Neural progenitor cell (in vitro differentiated cells): ENCODE results near the gene YKT6. TPM values are rescaled to one million over a fixed set of nuclear protein-coding genes. Genes with fewer than 3 reads are reported as not detected.

Experiments used
- DNase-seq: peaks from one replicate; pipeline ENCODE4 v3.0.0-alpha.2; 2016; ENCODE audit warnings: low spot score
- H2AFZ ChIP-seq: fragments of 200-600 bp; sonication (generic); replicated peaks from 2 replicates; pipeline ENCODE4 v1.6.1; 2016; ENCODE audit warnings: antibody characterized with exemption
- H3F3A ChIP-seq: fragments of 200-600 bp; sonication (generic); 2 replicates; pipeline ENCODE4 v1.6.1; 2016; ENCODE audit warnings: antibody characterized with exemption, low read depth
- H3K27ac ChIP-seq: fragments of 200-600 bp; sonication (generic); 2 replicates; pipeline ENCODE4 v1.5.1; 2016; ENCODE audit warnings: mild to moderate bottlenecking
- H3K27me3 ChIP-seq: fragments of 200-600 bp; sonication (generic); 2 replicates; pipeline ENCODE4 v1.6.1; 2016; ENCODE audit warnings: mild to moderate bottlenecking, moderate library complexity
- H3K36me3 ChIP-seq: fragments of 200-600 bp; sonication (generic); 2 replicates; pipeline ENCODE4 v1.5.1; 2016
- H3K4me1 ChIP-seq: fragments of 200-600 bp; sonication (generic); 2 replicates; pipeline ENCODE4 v1.6.1; 2016; ENCODE audit warnings: mixed run types
- H3K4me2 ChIP-seq: fragments of 200-600 bp; sonication (generic); 2 replicates; pipeline ENCODE4 v1.6.1; 2016
- H3K4me3 ChIP-seq: fragments of 200-600 bp; sonication (generic); 2 replicates; pipeline ENCODE4 v1.5.1; 2016
- H3K79me2 ChIP-seq: fragments of 200-600 bp; sonication (generic); 2 replicates; pipeline ENCODE4 v1.6.1; 2016; ENCODE audit warnings: low read depth
- H3K9ac ChIP-seq: fragments of 200-600 bp; sonication (generic); 2 replicates; pipeline ENCODE4 v1.6.1; 2016
- H3K9me3 ChIP-seq: fragments of 200-600 bp; sonication (generic); 2 replicates; pipeline ENCODE4 v1.5.1; 2016; ENCODE audit warnings: low read depth
- H4K20me1 ChIP-seq: fragments of 200-600 bp; sonication (generic); 2 replicates; pipeline ENCODE4 v1.6.1; 2016; ENCODE audit warnings: low read depth
- H3K27ac Mint-ChIP-seq: 3 replicates; pipeline ENCODE4 v1.8.0; 2021; ENCODE audit warnings: mixed read lengths
- H3K27me3 Mint-ChIP-seq: 2 replicates; pipeline ENCODE4 v1.8.0; 2022; ENCODE audit warnings: low read depth, mild to moderate bottlenecking, inconsistent platforms, moderate library complexity, mixed read lengths; ENCODE audit not compliant: insufficient read depth
- H3K36me3 Mint-ChIP-seq: 3 replicates; pipeline ENCODE4 v1.8.0; 2021; ENCODE audit warnings: mixed read lengths
- H3K4me1 Mint-ChIP-seq: 3 replicates; pipeline ENCODE4 v1.8.0; 2021; ENCODE audit warnings: mixed read lengths
- H3K4me3 Mint-ChIP-seq: 3 replicates; pipeline ENCODE4 v1.8.0; 2021; ENCODE audit warnings: mild to moderate bottlenecking, moderate library complexity, mixed read lengths
- H3K9me3 Mint-ChIP-seq: 3 replicates; pipeline ENCODE4 v1.8.0; 2020; ENCODE audit warnings: mixed read lengths
- CTCF ChIP-seq: fragments of 200-600 bp; sonication (generic); IDR thresholded peaks from 2 replicates; pipeline ENCODE4 v1.5.1; 2017; ENCODE audit warnings: antibody characterized with exemption, mild to moderate bottlenecking
- EZH2 ChIP-seq: fragments of 200-600 bp; sonication (generic); IDR thresholded peaks from 2 replicates; pipeline ENCODE4 v1.6.1; 2017; ENCODE audit warnings: antibody characterized with exemption, mild to moderate bottlenecking, moderate library complexity
- EZH2phosphoT487 ChIP-seq: fragments of 200-600 bp; sonication (generic); IDR thresholded peaks from 2 replicates; pipeline ENCODE4 v1.6.1; 2017; ENCODE audit warnings: antibody characterized with exemption
- total RNA-seq: library from RNA; depleted of rRNA; stranded (reverse); fragments of >200 nt; gene quantifications from 2 replicates; pipeline ENCODE4 v1.2.3, GENCODE V29; 2015; ENCODE audit warnings: low replicate concordance

The YKT6 gene
- total RNA-seq, 1 donor from 2014 or later, result 43.8 TPM

- no peaks in the 10 kb centered on the region for H3K36me3 ChIP-seq
- no peak overlapping the region for H3K27ac ChIP-seq
- no peaks in the 10 kb centered on the region for H3K9me3 ChIP-seq
- Mint-ChIP-seq H3K27ac (no peak overlapping the region), H3K27me3 (peaks cover 3% of the 10 kb centered on the region), H3K9me3 (no peaks in the 10 kb centered on the region), H3K36me3 (peaks cover 21% of the 10 kb centered on the region), H3K4me3 (no peak overlapping the region), H3K4me1 (peaks cover 17% of the 10 kb centered on the region)
- H4K20me1 ChIP-seq, result no peaks in the 10 kb centered on the region
- peaks cover 17% of the 10 kb centered on the region for H3K4me1 ChIP-seq
- no peak for DNase-seq
- TF ChIP-seq CTCF (no peak), EZH2 (no peak), EZH2phosphoT487 (no peak)
- H3K9ac ChIP-seq, result no peak overlapping the region
- H3K4me3 ChIP-seq, result no peak overlapping the region
- H3K27me3 ChIP-seq, result no peaks in the 10 kb centered on the region
- H3K4me2 ChIP-seq, result no peak overlapping the region
- peaks cover 12% of the 10 kb centered on the region for H3F3A ChIP-seq
- no peaks in the 10 kb centered on the region for H3K79me2 ChIP-seq
- H2AFZ ChIP-seq, result no peak overlapping the region
Measured at GRCh38 chr7:44210107-44210506, 9.3 kb downstream of the YKT6 start.

GRCh38 chr7:44211126-44211675, 10.4 kb downstream of the YKT6 start:
- no peak for TF ChIP-seq CTCF
- H3K4me3 Mint-ChIP-seq, result no peak overlapping the region
- Histone ChIP-seq H3K36me3 (no peaks in the 10 kb centered on the region), H2AFZ (no peak overlapping the region), H3K79me2 (no peaks in the 10 kb centered on the region), H3K4me3 (no peak overlapping the region), H3K4me1 (peaks cover 17% of the 10 kb centered on the region), H3K27me3 (no peaks in the 10 kb centered on the region), H3K9me3 (no peaks in the 10 kb centered on the region), H4K20me1 (no peaks in the 10 kb centered on the region), H3K27ac (peak overlapping the region; percentile 11), H3F3A (peaks cover 12% of the 10 kb centered on the region), H3K9ac (peak overlapping the region; percentile 42), H3K4me2 (peak overlapping the region; percentile 3)
- H3K27ac Mint-ChIP-seq, result no peak overlapping the region
- H3K36me3 Mint-ChIP-seq, result peaks cover 19% of the 10 kb centered on the region
- H3K4me1 Mint-ChIP-seq, result peaks cover 19% of the 10 kb centered on the region
- DNase-seq, result no peak
- peaks cover 6% of the 10 kb centered on the region for H3K27me3 Mint-ChIP-seq
- no peaks in the 10 kb centered on the region for H3K9me3 Mint-ChIP-seq

- TF ChIP-seq EZH2 (no peak), CTCF (no peak), EZH2phosphoT487 (no peak)
- Histone ChIP-seq H3K4me2 (peak overlapping the region; percentile 3), H4K20me1 (no peaks in the 10 kb centered on the region), H3K4me1 (peaks cover 21% of the 10 kb centered on the region), H3K4me3 (no peak overlapping the region), H2AFZ (no peak overlapping the region), H3K36me3 (no peaks in the 10 kb centered on the region), H3K79me2 (no peaks in the 10 kb centered on the region), H3K27ac (peak overlapping the region; percentile 21), H3K9ac (peak overlapping the region; percentile 42), H3F3A (peaks cover 12% of the 10 kb centered on the region), H3K9me3 (no peaks in the 10 kb centered on the region), H3K27me3 (no peaks in the 10 kb centered on the region)
- no peak for DNase-seq
- Mint-ChIP-seq H3K9me3 (no peaks in the 10 kb centered on the region), H3K4me1 (peaks cover 26% of the 10 kb centered on the region), H3K4me3 (no peak overlapping the region), H3K36me3 (peaks cover 17% of the 10 kb centered on the region), H3K27me3 (peaks cover 5% of the 10 kb centered on the region), H3K27ac (no peak overlapping the region)
Measured at GRCh38 chr7:44212018-44212417, 11.2 kb downstream of the YKT6 start.
